Measurements from ENCODE around the gene SRMS. TPM values are rescaled to one million over a fixed set of nuclear protein-coding genes. Genes with fewer than 3 reads are reported as not detected.

SRMS gene
- total RNA-seq, 1 experiment from 2014 or later, result 3.2 TPM

- ChIA-PET RAD21 (ENCODE audit: low non-redundant PET in 1 of 2, low total read pairs in 2 of 2, uncharacterized antibody in 2 of 2, unreplicated experiment in 2 of 2) (no interaction called here), CTCF (no interaction called here), POLR2A (no interaction called here)
- no peak overlapping the region for H2AFZ ChIP-seq (ENCODE audit: low read depth, low read length, poor library complexity, severe bottlenecking)
- TF ChIP-seq CEBPB (IDR thresholded peaks at IDR 0.05; ENCODE audit: low read depth) (no peak), ZBTB33 (IDR thresholded peaks at IDR 0.05; ENCODE audit: extremely low read depth, insufficient replicate concordance, low read length) (no peak), CBX3 (IDR thresholded peaks at IDR 0.05; ENCODE audit: low read depth) (no peak), EZH2phosphoT487 (IDR thresholded peaks at IDR 0.05; ENCODE audit: borderline replicate concordance) (no peak), POLR2A (IDR thresholded peaks at IDR 0.05; ENCODE audit: borderline replicate concordance, extremely low read depth, insufficient read depth, insufficient read length) (no peak), ZFX (IDR thresholded peaks at IDR 0.05) (no peak), REST (IDR thresholded peaks at IDR 0.05; ENCODE audit: low read depth) (no peak), EGR1 (IDR thresholded peaks at IDR 0.05; ENCODE audit: low read depth) (no peak), ELF1 (IDR thresholded peaks at IDR 0.05; ENCODE audit: borderline replicate concordance, low read depth) (no peak), RAD21 (IDR thresholded peaks at IDR 0.05; ENCODE audit: low read depth) (no peak), JUND (IDR thresholded peaks at IDR 0.05) (no peak), TCF7L2 (IDR thresholded peaks at IDR 0.05; ENCODE audit: borderline replicate concordance, extremely low read depth, insufficient read depth, insufficient read length) (no peak), ZNF274 (IDR thresholded peaks at IDR 0.05; ENCODE audit: low read depth, low read length) (no peak), ATF3 (IDR thresholded peaks at IDR 0.05) (no peak), POLR2AphosphoS5 (IDR thresholded peaks at IDR 0.05; ENCODE audit: low read depth, low read length) (no peak), MAX (IDR thresholded peaks at IDR 0.05) (no peak), SRF (IDR thresholded peaks at IDR 0.05; ENCODE audit: low read depth) (no peak)
- H3K4me1 ChIP-seq (ENCODE audit: control insufficient read depth in 1 of 2, insufficient read depth in 2 of 2, low read length in 2 of 2), result peaks cover 0 to 10% of the 10 kb centered on the region in 2 experiments; a peak in 1 of 4 replicates
- no peak overlapping the region for H3K4me2 ChIP-seq (ENCODE audit: low read length)
- no peaks in the 10 kb centered on the region for H3K9me3 ChIP-seq (ENCODE audit: control insufficient read depth in 1 of 2, insufficient read depth in 1 of 2, low read depth in 1 of 2, low read length in 2 of 2)
- DNase-seq (ENCODE audit: low read depth, low spot score), result no peak
- H4K20me1 ChIP-seq (ENCODE audit: insufficient read depth), result no peaks in the 10 kb centered on the region
- H3K79me2 ChIP-seq (ENCODE audit: insufficient read depth, low read length), result peaks cover 25% of the 10 kb centered on the region; the same call in 1 of the 2 replicates
- no TSS peak for BruUV-seq (replicated peaks)
- intact Hi-C loops (cut with micrococcal nuclease), result no loop called here
- no peaks in the 10 kb centered on the region for H3K9me2 ChIP-seq (ENCODE audit: insufficient read depth)
- H3K27ac ChIP-seq (ENCODE audit: low read depth, low read length), result no peak overlapping the region
- H3K36me3 ChIP-seq (ENCODE audit: control insufficient read depth in 1 of 2, insufficient read depth in 2 of 2, low read length in 2 of 2), result peaks cover 44 to 69% of the 10 kb centered on the region in 2 experiments
- H3K4me3 ChIP-seq (replicated peaks in 1 of 2; ENCODE audit: low read depth in 1 of 2, low read length in 2 of 2), result no peak overlapping the region
- H3K27me3 ChIP-seq (ENCODE audit: insufficient read depth, low read length), result no peaks in the 10 kb centered on the region
- no peak overlapping the region for H3K9ac ChIP-seq (ENCODE audit: low read length)
- ATAC-seq, result no peak
Observed at GRCh38 chr20:63491078-63491477, 56.5 kb downstream of the SRMS start.
